Stimulated activated CD4-positive, alpha-beta T cell treated with anti-CD3 and anti-CD28 coated beads, Interleukin-1b, Interleukin-23, amount 100 ng/mL, for 4 hours (primary cell): ENCODE data around the gene IRS2.

Experiments used
- DNase-seq, 2 donors: peaks; one replicate each; pipeline ENCODE4 v3.0.0-alpha.2; 2020; ENCODE audit warnings: low read depth in 2 of 2

The IRS2 gene

GRCh38 chr13:109781384-109782065 is 4.9 kb downstream of the IRS2 start:
- DNase-seq = no peak

GRCh38 chr13:109780845-109781383 is 5.5 kb downstream of the IRS2 start:
- no peak for DNase-seq

- no peak for DNase-seq
Measured at GRCh38 chr13:109779876-109780510, 6.4 kb downstream of the IRS2 start.

- peak in 1 of 2 donors; percentile 36 for DNase-seq
Measured at GRCh38 chr13:109779074-109779473, 7.3 kb downstream of the IRS2 start.

- no peak for DNase-seq
Measured at GRCh38 chr13:109778102-109778542, 8.3 kb downstream of the IRS2 start.

DNA sequence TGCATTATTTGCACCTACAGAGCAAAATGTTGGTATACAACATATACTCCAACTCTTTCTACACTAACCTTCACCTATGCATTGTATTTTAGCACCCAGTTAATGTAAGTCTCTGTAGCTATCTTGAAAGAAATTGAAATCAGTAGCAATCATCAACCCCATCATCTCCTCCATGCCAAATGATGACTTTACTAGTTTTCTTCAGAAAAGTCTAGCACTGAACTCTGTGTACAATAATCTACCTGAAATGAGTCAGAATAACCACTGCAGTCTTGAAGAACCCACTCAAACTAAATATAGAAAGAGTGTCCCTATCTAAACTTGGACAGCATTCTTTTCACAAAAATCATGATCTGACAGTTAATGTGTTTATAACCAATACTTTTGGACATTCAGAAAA is 9.8 kb downstream of the IRS2 start:
- DNase-seq = no peak

- DNase-seq = no peak
Measured at GRCh38 chr13:109773786-109774185, 12.6 kb downstream of the IRS2 start.

DNA sequence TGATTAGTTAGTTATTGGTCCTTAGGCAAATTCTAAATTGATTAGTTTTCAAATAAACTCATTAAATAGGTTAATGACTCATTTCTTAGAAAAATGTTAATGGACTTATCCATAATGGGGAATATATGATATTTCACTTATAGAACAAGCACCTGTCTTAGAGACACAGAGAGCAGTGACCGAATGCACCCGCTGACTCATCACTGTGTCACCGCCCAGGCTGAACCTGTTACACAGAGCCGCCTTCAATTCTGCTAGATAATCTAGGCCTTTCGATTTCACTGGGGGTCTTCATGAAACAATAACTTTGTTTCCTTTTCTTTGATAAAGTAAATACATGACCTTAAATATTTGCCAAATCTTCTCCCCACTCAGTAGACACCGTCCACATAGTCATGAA is 13.1 kb downstream of the IRS2 start:
- DNase-seq = no peak

DNA sequence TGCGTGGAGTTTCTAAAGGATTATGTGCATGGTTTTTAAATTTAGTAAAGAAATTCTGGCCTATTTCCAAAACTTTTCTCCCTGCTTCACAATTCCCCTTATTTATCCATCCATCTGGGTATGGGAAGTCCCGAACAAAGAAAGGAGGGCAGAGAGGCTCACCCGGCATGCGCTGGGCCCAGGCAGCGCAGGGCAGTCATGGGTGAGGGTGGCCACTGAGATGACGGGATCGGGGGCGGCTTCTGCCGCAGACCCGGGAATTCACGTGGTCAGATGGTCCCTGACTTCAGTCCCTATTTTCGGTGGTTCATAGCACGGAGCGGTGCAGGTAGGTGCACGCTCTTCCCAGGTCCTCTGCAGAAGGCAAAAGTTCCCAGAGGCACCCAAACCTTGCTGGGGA is 14.5 kb downstream of the IRS2 start:
- no peak for DNase-seq

DNA sequence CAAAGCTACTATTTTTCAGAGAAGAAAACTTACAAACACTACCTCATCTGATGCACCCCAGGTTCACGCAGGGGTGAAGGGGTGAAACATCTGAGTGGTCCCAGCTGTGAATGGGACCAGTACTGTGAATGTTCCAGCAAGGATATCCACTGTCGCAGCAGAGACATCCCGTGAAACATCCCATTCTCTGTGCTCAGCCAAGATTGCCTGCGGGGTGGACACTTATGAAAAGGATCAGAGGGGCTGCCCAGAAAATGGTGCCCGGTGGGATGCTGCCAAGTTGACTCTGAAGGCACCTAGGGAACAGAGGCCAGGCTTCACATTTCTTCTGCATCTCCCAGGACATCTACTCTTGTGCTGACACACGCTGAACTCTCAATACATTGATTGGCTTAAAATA is 15.9 kb downstream of the IRS2 start:
- DNase-seq = no peak

DNA sequence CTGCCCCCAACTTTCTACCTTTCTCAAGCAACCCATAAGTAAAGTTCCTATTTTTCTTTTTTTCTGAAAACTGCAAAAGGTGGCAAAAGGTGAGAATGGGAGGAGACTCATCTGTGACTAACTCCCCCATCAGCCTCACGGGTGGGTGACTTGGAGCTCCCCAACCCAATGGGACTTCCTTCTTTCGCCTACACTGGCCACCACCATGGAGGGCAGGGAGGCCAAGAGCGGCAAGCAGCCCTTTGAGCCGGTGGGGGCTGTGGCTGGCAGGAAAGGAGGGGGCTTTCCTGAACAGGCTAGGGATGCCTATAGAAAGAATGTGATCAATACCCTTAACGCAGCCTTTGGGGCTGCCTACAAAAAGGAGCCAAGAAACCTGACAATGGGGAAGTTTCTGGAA is 16.5 kb downstream of the IRS2 start:
- no peak for DNase-seq

- no peak for DNase-seq
Measured at GRCh38 chr13:109769275-109769674, 17.1 kb downstream of the IRS2 start.

DNA sequence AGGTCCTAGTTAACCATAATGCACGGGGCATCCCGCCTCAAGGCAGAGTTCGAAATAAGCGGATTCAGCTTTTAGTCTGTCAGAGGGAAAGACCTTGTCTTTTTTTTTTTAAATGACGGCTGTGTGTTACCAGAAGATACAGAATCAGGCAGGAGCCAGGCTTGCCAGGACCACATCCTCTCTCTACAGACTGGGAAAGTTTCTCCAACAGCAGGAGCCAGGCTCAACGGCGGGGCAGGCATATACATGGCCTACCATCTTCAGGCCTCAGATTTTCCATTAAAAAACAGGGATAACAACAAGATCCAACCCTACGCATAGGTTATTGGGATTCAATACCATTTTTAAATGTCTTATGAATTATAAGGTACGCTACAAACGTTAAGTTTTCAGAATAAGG is 17.8 kb downstream of the IRS2 start:
- DNase-seq = no peak

- DNase-seq = no peak
Measured at GRCh38 chr13:109768176-109768575, 18.2 kb downstream of the IRS2 start.

DNA sequence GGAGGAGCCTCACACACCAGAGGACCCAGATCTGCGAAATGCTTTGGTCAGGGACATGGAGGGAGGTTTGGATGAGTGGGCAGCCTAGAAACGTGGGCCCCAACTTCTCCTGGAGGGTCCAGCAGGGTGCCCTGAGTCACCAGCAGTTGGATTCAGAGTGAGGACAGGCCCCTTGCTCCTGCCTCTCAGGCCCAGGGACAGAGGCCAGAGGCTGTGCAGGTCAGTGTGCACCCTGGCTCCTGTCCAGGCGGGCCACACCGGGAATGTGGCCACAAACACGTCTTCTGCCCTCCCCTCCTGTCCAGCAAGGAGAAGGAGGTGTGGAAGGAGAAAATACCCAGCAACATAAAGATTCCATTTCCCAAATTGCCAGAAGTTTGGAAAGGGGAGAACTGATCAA is 19.4 kb downstream of the IRS2 start:
- no peak for DNase-seq

DNA sequence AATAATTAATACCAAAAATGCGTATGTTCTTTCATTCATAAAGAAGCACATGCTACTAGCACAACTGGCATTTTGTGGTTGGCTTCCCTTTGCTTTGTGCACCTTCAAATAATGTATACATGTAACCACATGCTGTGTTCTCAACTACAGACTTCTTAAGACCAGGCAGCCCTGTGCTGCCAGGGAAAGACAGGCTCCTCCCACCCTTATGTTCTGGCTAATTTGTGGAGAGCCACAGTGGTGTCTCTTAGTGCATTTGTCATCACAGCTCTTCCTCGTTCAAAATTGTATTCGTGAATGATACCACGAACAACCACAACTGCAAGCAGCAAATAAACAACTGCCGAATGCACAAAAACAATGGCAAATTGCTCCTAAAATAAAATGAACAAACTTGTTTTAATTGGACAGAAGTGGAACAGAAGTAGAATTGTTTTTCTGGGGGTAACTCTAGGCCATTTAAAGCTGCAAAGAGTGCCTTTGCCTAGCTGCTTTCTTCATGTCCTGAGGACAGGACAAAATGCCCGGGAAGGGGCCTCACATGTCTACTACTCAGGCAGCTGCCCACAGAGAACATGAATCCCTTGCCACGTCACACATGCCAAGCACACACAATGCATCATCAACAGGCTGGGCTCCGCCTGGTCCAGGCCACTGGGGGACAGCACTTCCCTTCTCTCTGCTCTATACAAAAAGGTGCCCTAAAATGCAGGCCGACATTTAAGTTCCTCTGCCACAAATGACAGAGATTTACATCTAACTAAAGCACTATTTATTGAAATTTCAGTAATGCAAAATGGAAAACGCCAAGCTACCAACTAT is 21.7 kb downstream of the IRS2 start:
- DNase-seq = no peak

DNA sequence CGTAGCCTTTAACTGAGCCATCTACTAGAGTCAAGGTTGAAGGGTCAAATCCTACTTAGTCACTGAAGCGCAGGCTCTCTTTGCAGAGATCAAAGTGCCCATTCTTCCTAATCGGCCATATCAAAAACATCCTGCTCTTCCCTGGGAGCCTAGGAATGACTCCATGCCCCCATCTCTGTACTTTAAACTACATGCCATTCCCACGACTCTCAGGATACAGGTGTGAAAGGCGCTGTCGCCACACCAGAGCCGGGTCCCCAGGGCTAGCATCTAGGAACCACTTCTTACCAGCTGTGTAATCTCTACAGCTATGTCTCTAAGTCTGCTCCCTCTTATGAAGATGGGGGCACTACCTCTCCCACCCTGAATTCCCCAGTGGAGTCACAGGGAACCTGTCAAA is 22.3 kb downstream of the IRS2 start:
- no peak for DNase-seq

GRCh38 chr13:109762791-109763190 is 23.6 kb downstream of the IRS2 start:
- no peak for DNase-seq

DNA sequence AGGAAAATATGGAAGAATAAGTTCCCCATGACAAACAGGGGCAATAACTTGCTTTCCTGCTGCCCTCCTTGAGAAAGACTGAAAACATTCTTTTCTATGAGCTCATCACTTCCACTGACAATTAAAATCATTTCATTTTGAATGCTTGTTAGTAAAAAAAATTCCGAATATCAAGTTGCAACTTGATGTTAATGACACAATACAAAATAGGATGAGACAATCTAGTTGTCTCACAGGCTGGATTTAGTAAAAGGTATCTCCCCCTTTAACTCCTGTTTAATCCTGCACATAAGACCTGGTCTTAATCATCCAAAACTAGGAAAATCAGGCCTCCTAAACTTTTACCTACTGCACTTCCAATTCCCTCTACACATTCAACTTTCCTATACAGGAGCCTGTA is 24.7 kb downstream of the IRS2 start:
- no peak for DNase-seq

DNA sequence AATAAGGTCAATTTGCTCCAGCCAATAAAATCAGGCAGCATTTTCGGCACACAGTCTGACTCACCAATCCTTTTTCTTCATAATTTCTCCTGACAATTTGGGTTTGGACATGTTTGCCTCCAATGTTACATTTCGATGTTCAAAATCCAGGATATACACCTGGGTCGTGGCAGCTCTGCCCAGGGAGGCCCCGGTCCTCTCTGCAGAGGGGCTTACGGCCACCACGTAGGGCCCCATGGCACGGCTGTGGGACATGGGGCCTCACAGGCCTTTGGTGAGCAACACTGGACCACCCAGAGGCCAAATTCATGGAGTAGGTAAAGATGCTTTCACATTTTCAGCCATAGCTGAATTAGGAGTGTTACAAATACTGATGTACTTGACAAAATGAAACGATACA is 25.4 kb downstream of the IRS2 start:
- no peak for DNase-seq

- DNase-seq = no peak
Measured at GRCh38 chr13:109760402-109760801, 26.0 kb downstream of the IRS2 start.

- no peak for DNase-seq
Measured at GRCh38 chr13:109759609-109760008, 26.8 kb downstream of the IRS2 start.
